SIG-M5 treated with dmso at 0.1 percent for 504 hours (cell line): ENCODE data around the gene TMEM175.

Experiments used
- DNase-seq: peaks from one replicate; lab custom pipeline; 2025; ENCODE audit not compliant: unreplicated experiment; lab: John Stamatoyannopoulos, UW

Gene TMEM175

GRCh38 chr4:1001561-1002130 is 69.4 kb downstream of the TMEM175 start:
- no peak for DNase-seq

GRCh38 chr4:1002131-1002630 is 69.9 kb downstream of the TMEM175 start:
- DNase-seq, result no peak

- DNase-seq, result no peak
Observed at GRCh38 chr4:1002631-1003251, 70.5 kb downstream of the TMEM175 start.

GRCh38 chr4:1003271-1004070 is 71.2 kb downstream of the TMEM175 start:
- DNase-seq, result no peak

GRCh38 chr4:1004071-1004418 is 71.8 kb downstream of the TMEM175 start:
- no peak for DNase-seq

- DNase-seq, result no peak
Observed at GRCh38 chr4:1004557-1005485, 72.6 kb downstream of the TMEM175 start.

GRCh38 chr4:1006856-1007255 is 74.6 kb downstream of the TMEM175 start:
- DNase-seq, result no peak
